HepG2 (cell line): ENCODE measurements around the gene RPS23. TPM values are rescaled to one million over a fixed set of nuclear protein-coding genes. Genes with fewer than 3 reads are reported as not detected.

ENCODE experiments used
- ATAC-seq: fragments of 200-7000 bp; cut with Tn5 transposase; 3 replicates; pipeline ENCODE4 v1.9.1; 2020; ENCODE audit warnings: mild to moderate bottlenecking, moderate library complexity
- BruUV-seq: library from RNA; stranded (reverse); fragments of 400-500 nt; replicated peaks from 2 replicates; lab custom pipeline; 2021; lab: Mats Ljungman, UMichigan
- CTCF ChIA-PET: fragments of 300-600 bp; formaldehyde crosslinking; extraction: SDS; loops from one replicate; lab custom pipeline; 2021; ENCODE audit warnings: low total read pairs, inconsistent platforms, low intra/inter-chr PET ratio; lab: Yijun Ruan, JAX
- POLR2A ChIA-PET: fragments of 350-600 bp; sonication (Branson Sonifier 250); formaldehyde crosslinking; loops from one replicate; lab custom pipeline; 2020; ENCODE audit warnings: antibody characterized with exemption, inconsistent platforms; lab: Yijun Ruan, JAX
- DNase-seq: peaks from one replicate; pipeline ENCODE4 v3.0.0-alpha.2; 2015; ENCODE audit warnings: low spot score
- FAIRE-seq: peaks from 3 replicates; lab custom pipeline; 2011; peaks lifted over from hg19 to GRCh38; lab: Jason Lieb, UNC
- H2AFZ ChIP-seq: one replicate; pipeline ENCODE4 v1.6.1; 2011; ENCODE audit warnings: low read length, inconsistent platforms
- H3K27ac ChIP-seq: fragments of 300-600 bp; 3 replicates; pipeline ENCODE4 v1.8.0; 2011; ENCODE audit warnings: mixed run types, mild to moderate bottlenecking, mixed read lengths, low read length, inconsistent platforms; ENCODE audit not compliant: insufficient read depth; ENCODE audit errors: extremely low read length
- H3K27me3 ChIP-seq, 2 experiments: fragments of 200-600 bp in 1 of 2; 2 replicates in 1 of 2; 3 replicates in 1 of 2; pipeline versions ENCODE4 v1.6.0 to v1.8.0; 2011; ENCODE audit warnings: low read length in 2 of 2, mild to moderate bottlenecking in 2 of 2, moderate library complexity in 2 of 2, inconsistent platforms in 1 of 2; ENCODE audit not compliant: insufficient read depth in 2 of 2, control insufficient read depth in 1 of 2
- H3K36me3 ChIP-seq, 2 experiments: fragments of 200-600 bp in 1 of 2; replicated peaks in 1 of 2; 2 replicates in 1 of 2; 3 replicates in 1 of 2; pipeline versions ENCODE4 v1.5.1 to v1.8.0; 2011; ENCODE audit warnings: low read length in 2 of 2, inconsistent platforms in 1 of 2; ENCODE audit not compliant: insufficient read depth in 2 of 2, control insufficient read depth in 1 of 2
- H3K4me1 ChIP-seq: 2 replicates; pipeline ENCODE4 v1.5.1; 2012; ENCODE audit warnings: low read length, inconsistent platforms; ENCODE audit not compliant: insufficient read depth
- H3K4me2 ChIP-seq: 2 replicates; pipeline ENCODE4 v1.6.0; 2011; ENCODE audit warnings: low read depth, low read length, inconsistent platforms
- H3K4me3 ChIP-seq, 3 experiments: fragments of 200-600 bp in 1 of 3; sonication (generic), shearing (Covaris generic) in 1 of 3; replicated peaks in 1 of 3; 2 replicates each; pipeline ENCODE4 v1.5.1; 2011 to 2016; ENCODE audit warnings: low read length in 3 of 3, inconsistent platforms in 2 of 3, low read depth in 2 of 3, mild to moderate bottlenecking in 2 of 3, control low read depth in 1 of 3, mixed read lengths in 1 of 3; ENCODE audit not compliant: insufficient read depth in 1 of 3
- H3K79me2 ChIP-seq: one replicate; pipeline ENCODE4 v1.6.1; 2011; ENCODE audit warnings: low read length, inconsistent platforms; ENCODE audit not compliant: insufficient read depth
- H3K9ac ChIP-seq: 2 replicates; pipeline ENCODE4 v1.6.0; 2011; ENCODE audit warnings: mild to moderate bottlenecking, low read depth, low read length, inconsistent platforms; ENCODE audit not compliant: insufficient read depth
- H3K9me3 ChIP-seq: 2 replicates; pipeline ENCODE4 v1.5.1; 2012; ENCODE audit warnings: mild to moderate bottlenecking, low read length
- H4K20me1 ChIP-seq: 2 replicates; pipeline ENCODE4 v1.6.0; 2011; ENCODE audit warnings: inconsistent platforms, mild to moderate bottlenecking, low read length, moderate library complexity; ENCODE audit not compliant: insufficient read depth
- ASH2L ChIP-seq: fragments of 300-600, 200-600 bp; sonication (generic); IDR thresholded peaks from 2 replicates; pipeline ENCODE4 v1.7.0; 2017; ENCODE audit warnings: low read depth, mild to moderate bottlenecking, moderate library complexity, mixed read lengths, low read length; ENCODE audit not compliant: insufficient read length
- CTCF ChIP-seq: sonication (generic); formaldehyde crosslinking; IDR thresholded peaks from 2 replicates; pipeline ENCODE4 v1.5.0; 2020; ENCODE audit warnings: mild to moderate bottlenecking, missing genetic modification reagents, moderate library complexity
- KLF15 ChIP-seq: sonication (generic); formaldehyde crosslinking; IDR thresholded peaks from 2 replicates; pipeline ENCODE4 v1.8.1; 2023; ENCODE audit warnings: borderline replicate concordance, mild to moderate bottlenecking, inconsistent platforms, missing genetic modification reagents, mixed read lengths
- MLX ChIP-seq: IDR thresholded peaks from 2 replicates; pipeline ENCODE4 v1.6.1; 2016
- SALL1 ChIP-seq: sonication (generic); formaldehyde crosslinking; IDR thresholded peaks from 2 replicates; pipeline ENCODE4 v1.8.0; 2022; ENCODE audit warnings: mild to moderate bottlenecking, missing genetic modification reagents
- SNAPC5 ChIP-seq: sonication (generic); formaldehyde crosslinking; IDR thresholded peaks from 2 replicates; pipeline ENCODE4 v1.8.1; 2023; ENCODE audit warnings: mild to moderate bottlenecking, missing genetic modification reagents, borderline replicate concordance
- SOX6 ChIP-seq, 2 experiments: fragments of 450-650 bp in 1 of 2; sonication (generic) in 1 of 2; formaldehyde crosslinking in 1 of 2; IDR thresholded peaks; 2 replicates each; pipeline versions ENCODE4 v1.4.0 to v1.6.1; 2017 to 2020; ENCODE audit warnings: antibody characterized with exemption in 1 of 2, mild to moderate bottlenecking in 1 of 2, missing genetic modification reagents in 1 of 2
- ZBTB3 ChIP-seq: sonication (generic); formaldehyde crosslinking; IDR thresholded peaks from 2 replicates; pipeline ENCODE4 v1.4.0; 2020; ENCODE audit warnings: low read depth, mild to moderate bottlenecking, moderate library complexity, missing genetic modification reagents, borderline replicate concordance
- ZMYM4 ChIP-seq: sonication (generic); formaldehyde crosslinking; IDR thresholded peaks from 2 replicates; pipeline ENCODE4 v1.8.1; 2023; ENCODE audit warnings: mild to moderate bottlenecking, missing genetic modification reagents
- ZNF335 ChIP-seq: sonication (generic); formaldehyde crosslinking; IDR thresholded peaks from 2 replicates; pipeline ENCODE4 v1.4.0; 2020; ENCODE audit warnings: missing genetic modification reagents
- WGBS: methylation state at CpG from one replicate; pipeline ENCODE4 v1.1.6; 2017; ENCODE audit warnings: low lambda C conversion rate; 5-methylcytosine and 5-hydroxymethylcytosine counted together
- in situ Hi-C: cut with HindIII; loops from 2 replicates; pipeline ENCODE4 v1.10.0; 2017; ENCODE audit warnings: low pct_unique_long_range_greater_than_20kb; ENCODE audit not compliant: extremely low pct_ligation_motif_present
- intact Hi-C: fragments of 100-400 bp; cut with micrococcal nuclease; formaldehyde crosslinking; loops from one replicate; pipeline ENCODE4 v1.10.0; 2022; ENCODE audit not compliant: unreplicated experiment
- polyA plus RNA-seq, 8 experiments: library from polyadenylated mRNA; depleted of rRNA in 3 of 8; stranded (reverse) in 7 of 8; unstranded in 1 of 8; fragments of >200 nt; fragmentation: Illumina TruSeq in 4 of 8; extraction: Trizol in 4 of 8; gene quantifications; 2 replicates each; pipeline versions ENCODE4 v1.2.1 to v1.2.3, GENCODE V29; 2011 to 2016; ENCODE audit warnings: low read depth in 4 of 8, missing spikeins in 1 of 8, mixed read lengths in 1 of 8; ENCODE audit not compliant: insufficient read depth in 1 of 8
- total RNA-seq, 5 experiments: library from RNA; depleted of rRNA; stranded (reverse); fragments of >200 nt; fragmentation: Illumina TruSeq; extraction: Trizol; gene quantifications; 2 replicates each; pipeline ENCODE4 v1.2.3, GENCODE V29; 2016; ENCODE audit warnings: low read depth in 1 of 5

Gene RPS23
- total and polyA plus RNA-seq, 2 of the 13 experiments (the other 11 are each of a cell fraction or from before 2014, with no cell fraction given), result 3,088 to 3,235 TPM

- no peak for TF ChIP-seq SOX6 (IDR thresholded peaks at IDR 0.05)
- peak; percentile 18; the same call in 1 of the 2 replicates for TF ChIP-seq SOX6 (CRISPR knock-in tag; IDR thresholded peaks at IDR 0.05)
- TF ChIP-seq ZBTB3 (CRISPR knock-in tag), result no peak
- peak; percentile 17; the same call in 1 of the 2 replicates for TF ChIP-seq ZMYM4 (CRISPR knock-in tag)
- no peak for TF ChIP-seq SALL1 (CRISPR knock-in tag)
Observed at GRCh38 chr5:82291420-82291819, 13.3 kb upstream of the RPS23 start (continued).

- Histone ChIP-seq H4K20me1 (no peaks in the 10 kb centered on the region), H3K27me3 (no peaks in the 10 kb centered on the region), H3K4me2 (peak overlapping the region; percentile 29; the same call in 1 of the 2 replicates), H3K4me1 (peaks cover 28% of the 10 kb centered on the region), H2AFZ (no peak overlapping the region), H3K9ac (no peak overlapping the region), H3K9me3 (no peaks in the 10 kb centered on the region), H3K36me3 (no peaks in the 10 kb centered on the region), H3K27ac (peak overlapping the region; percentile 45), H3K4me3 (no peak overlapping the region), H3K79me2 (no peaks in the 10 kb centered on the region)
- ChIA-PET CTCF (no interaction called here), POLR2A (interaction anchor here (2.0 kb wide), 1 partner anchor 12 kb away, joined by 8 read pairs; the partner anchor contains the start of gene RPS23)
- TF ChIP-seq ASH2L (no peak), CTCF (CRISPR knock-in tag) (no peak), MLX (no peak), KLF15 (no peak), SNAPC5 (CRISPR knock-in tag) (no peak), ZNF335 (CRISPR knock-in tag) (no peak)
- FAIRE-seq, result no peak
- ATAC-seq, result no peak
- no TSS peak for BruUV-seq
- WGBS, result 95% methylated on average over 6 of the region's 6 CpGs
- in situ Hi-C loops (no loop called here), intact Hi-C loops (no loop called here)
- DNase-seq, result no peak
Observed at GRCh38 chr5:82290908-82291307, 12.8 kb upstream of the RPS23 start.
